ENCODE data around the gene CAMTA1. TPM values are rescaled to one million over a fixed set of nuclear protein-coding genes. Genes with fewer than 3 reads are reported as not detected.

Gene CAMTA1
- total RNA-seq, 1 donor = 71.6 TPM

GRCh38 chr1:7107109-7107830 is 322.0 kb downstream of the CAMTA1 start:
- no peaks in the 10 kb centered on the region for H3K4me1 ChIP-seq (ENCODE audit: insufficient read depth, low read length)
- no peaks in the 10 kb centered on the region for H3K9me3 ChIP-seq (ENCODE audit: low read depth, low read length)
- no peak overlapping the region for H3K4me3 ChIP-seq (ENCODE audit: low read length)
- H3K27me3 ChIP-seq (ENCODE audit: insufficient read depth, low read length) = no peaks in the 10 kb centered on the region

- no peak overlapping the region for H3K4me3 ChIP-seq (ENCODE audit: low read length)
- H3K4me1 ChIP-seq (ENCODE audit: insufficient read depth, low read length) = no peaks in the 10 kb centered on the region
- no peaks in the 10 kb centered on the region for H3K27me3 ChIP-seq (ENCODE audit: insufficient read depth, low read length)
- no peaks in the 10 kb centered on the region for H3K9me3 ChIP-seq (ENCODE audit: low read depth, low read length)
Measured at GRCh38 chr1:7108251-7108650, 323.0 kb downstream of the CAMTA1 start.

- H3K9me3 ChIP-seq (ENCODE audit: low read depth, low read length) = no peaks in the 10 kb centered on the region
- no peak overlapping the region for H3K4me3 ChIP-seq (ENCODE audit: low read length)
- H3K4me1 ChIP-seq (ENCODE audit: insufficient read depth, low read length) = no peaks in the 10 kb centered on the region
- H3K27me3 ChIP-seq (ENCODE audit: insufficient read depth, low read length) = no peaks in the 10 kb centered on the region
Measured at GRCh38 chr1:7109901-7110300, 324.6 kb downstream of the CAMTA1 start.

GRCh38 chr1:7110321-7110720 is 325.1 kb downstream of the CAMTA1 start:
- no peak overlapping the region for H3K4me3 ChIP-seq (ENCODE audit: low read length)
- H3K27me3 ChIP-seq (ENCODE audit: insufficient read depth, low read length) = no peaks in the 10 kb centered on the region
- no peaks in the 10 kb centered on the region for H3K9me3 ChIP-seq (ENCODE audit: low read depth, low read length)
- no peaks in the 10 kb centered on the region for H3K4me1 ChIP-seq (ENCODE audit: insufficient read depth, low read length)

- no peaks in the 10 kb centered on the region for H3K9me3 ChIP-seq (ENCODE audit: low read depth, low read length)
- no peak overlapping the region for H3K4me3 ChIP-seq (ENCODE audit: low read length)
- H3K27me3 ChIP-seq (ENCODE audit: insufficient read depth, low read length) = no peaks in the 10 kb centered on the region
- no peaks in the 10 kb centered on the region for H3K4me1 ChIP-seq (ENCODE audit: insufficient read depth, low read length)
Measured at GRCh38 chr1:7111853-7112252, 326.6 kb downstream of the CAMTA1 start.

- Histone ChIP-seq H3K27me3 (ENCODE audit: insufficient read depth, low read length) (no peaks in the 10 kb centered on the region), H3K4me1 (ENCODE audit: insufficient read depth, low read length) (no peaks in the 10 kb centered on the region), H3K4me3 (ENCODE audit: low read length) (no peak overlapping the region), H3K9me3 (ENCODE audit: low read depth, low read length) (no peaks in the 10 kb centered on the region)
Measured at GRCh38 chr1:7113136-7113535, 327.9 kb downstream of the CAMTA1 start.

GRCh38 chr1:7113822-7114221 is 328.6 kb downstream of the CAMTA1 start:
- no peaks in the 10 kb centered on the region for H3K9me3 ChIP-seq (ENCODE audit: low read depth, low read length)
- no peaks in the 10 kb centered on the region for H3K27me3 ChIP-seq (ENCODE audit: insufficient read depth, low read length)
- no peak overlapping the region for H3K4me3 ChIP-seq (ENCODE audit: low read length)
- no peaks in the 10 kb centered on the region for H3K4me1 ChIP-seq (ENCODE audit: insufficient read depth, low read length)

- no peaks in the 10 kb centered on the region for H3K4me1 ChIP-seq (ENCODE audit: insufficient read depth, low read length)
Measured at GRCh38 chr1:7116001-7116400, 330.7 kb downstream of the CAMTA1 start.

GRCh38 chr1:7117399-7118281 is 332.4 kb downstream of the CAMTA1 start:
- H3K4me1 ChIP-seq (ENCODE audit: insufficient read depth, low read length) = no peaks in the 10 kb centered on the region
- no peak overlapping the region for H3K4me3 ChIP-seq (ENCODE audit: low read length)
- H3K27me3 ChIP-seq (ENCODE audit: insufficient read depth, low read length) = no peaks in the 10 kb centered on the region
- no peaks in the 10 kb centered on the region for H3K9me3 ChIP-seq (ENCODE audit: low read depth, low read length)

More at GRCh38 chr1:7116001-7116400, 330.7 kb downstream of the CAMTA1 start:
- Histone ChIP-seq H3K4me3 (ENCODE audit: low read length) (no peak overlapping the region), H3K9me3 (ENCODE audit: low read depth, low read length) (no peaks in the 10 kb centered on the region), H3K27me3 (ENCODE audit: insufficient read depth, low read length) (no peaks in the 10 kb centered on the region)

GRCh38 chr1:7119156-7119555 is 333.9 kb downstream of the CAMTA1 start:
- Histone ChIP-seq H3K9me3 (ENCODE audit: low read depth, low read length) (no peaks in the 10 kb centered on the region), H3K4me3 (ENCODE audit: low read length) (no peak overlapping the region), H3K27me3 (ENCODE audit: insufficient read depth, low read length) (no peaks in the 10 kb centered on the region), H3K4me1 (ENCODE audit: insufficient read depth, low read length) (no peaks in the 10 kb centered on the region)

- Histone ChIP-seq H3K4me3 (ENCODE audit: low read length) (no peak overlapping the region), H3K4me1 (ENCODE audit: insufficient read depth, low read length) (no peaks in the 10 kb centered on the region), H3K9me3 (ENCODE audit: low read depth, low read length) (no peaks in the 10 kb centered on the region), H3K27me3 (ENCODE audit: insufficient read depth, low read length) (no peaks in the 10 kb centered on the region)
Measured at GRCh38 chr1:7120863-7121621, 335.8 kb downstream of the CAMTA1 start.

- Histone ChIP-seq H3K27me3 (ENCODE audit: insufficient read depth, low read length) (no peaks in the 10 kb centered on the region), H3K4me3 (ENCODE audit: low read length) (no peak overlapping the region), H3K9me3 (ENCODE audit: low read depth, low read length) (no peaks in the 10 kb centered on the region), H3K4me1 (ENCODE audit: insufficient read depth, low read length) (no peaks in the 10 kb centered on the region)
Measured at GRCh38 chr1:7121622-7121988, 336.4 kb downstream of the CAMTA1 start.

GRCh38 chr1:7127322-7128075 is 342.2 kb downstream of the CAMTA1 start:
- Histone ChIP-seq H3K4me3 (ENCODE audit: low read length) (no peak overlapping the region), H3K9me3 (ENCODE audit: low read depth, low read length) (no peaks in the 10 kb centered on the region), H3K27me3 (ENCODE audit: insufficient read depth, low read length) (no peaks in the 10 kb centered on the region), H3K4me1 (ENCODE audit: insufficient read depth, low read length) (no peaks in the 10 kb centered on the region)

- Histone ChIP-seq H3K9me3 (ENCODE audit: low read depth, low read length) (no peaks in the 10 kb centered on the region), H3K27me3 (ENCODE audit: insufficient read depth, low read length) (no peaks in the 10 kb centered on the region), H3K4me1 (ENCODE audit: insufficient read depth, low read length) (no peaks in the 10 kb centered on the region), H3K4me3 (ENCODE audit: low read length) (no peak overlapping the region)
Measured at GRCh38 chr1:7128293-7128692, 343.0 kb downstream of the CAMTA1 start.
